Measurements from ENCODE around the gene ATP2B3.

GRCh38 chrX:153592091-153592833, 74.8 kb downstream of the ATP2B3 start:
- TF ChIP-seq, protein P1, sequence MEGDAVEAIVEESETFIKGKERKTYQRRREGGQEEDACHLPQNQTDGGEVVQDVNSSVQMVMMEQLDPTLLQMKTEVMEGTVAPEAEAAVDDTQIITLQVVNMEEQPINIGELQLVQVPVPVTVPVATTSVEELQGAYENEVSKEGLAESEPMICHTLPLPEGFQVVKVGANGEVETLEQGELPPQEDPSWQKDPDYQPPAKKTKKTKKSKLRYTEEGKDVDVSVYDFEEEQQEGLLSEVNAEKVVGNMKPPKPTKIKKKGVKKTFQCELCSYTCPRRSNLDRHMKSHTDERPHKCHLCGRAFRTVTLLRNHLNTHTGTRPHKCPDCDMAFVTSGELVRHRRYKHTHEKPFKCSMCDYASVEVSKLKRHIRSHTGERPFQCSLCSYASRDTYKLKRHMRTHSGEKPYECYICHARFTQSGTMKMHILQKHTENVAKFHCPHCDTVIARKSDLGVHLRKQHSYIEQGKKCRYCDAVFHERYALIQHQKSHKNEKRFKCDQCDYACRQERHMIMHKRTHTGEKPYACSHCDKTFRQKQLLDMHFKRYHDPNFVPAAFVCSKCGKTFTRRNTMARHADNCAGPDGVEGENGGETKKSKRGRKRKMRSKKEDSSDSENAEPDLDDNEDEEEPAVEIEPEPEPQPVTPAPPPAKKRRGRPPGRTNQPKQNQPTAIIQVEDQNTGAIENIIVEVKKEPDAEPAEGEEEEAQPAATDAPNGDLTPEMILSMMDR (IDR thresholded peaks at IDR 0.05; ENCODE audit: extremely low read depth in 1 of 2, insufficient read depth in 1 of 2, low read depth in 1 of 2, low read length in 2 of 2): no peak
- TF ChIP-seq EZH2 (IDR thresholded peaks at IDR 0.05; ENCODE audit: borderline replicate concordance, low read depth, low read length, severe bottlenecking): no peak
